Epidermal melanocyte (primary cell): ENCODE data around the gene GADL1.

Experiments
- DNase-seq: peaks from one replicate; pipeline ENCODE4 v3.0.0; 2011; ENCODE audit warnings: low spot score; ENCODE audit not compliant: insufficient read length

The GADL1 gene

DNA sequence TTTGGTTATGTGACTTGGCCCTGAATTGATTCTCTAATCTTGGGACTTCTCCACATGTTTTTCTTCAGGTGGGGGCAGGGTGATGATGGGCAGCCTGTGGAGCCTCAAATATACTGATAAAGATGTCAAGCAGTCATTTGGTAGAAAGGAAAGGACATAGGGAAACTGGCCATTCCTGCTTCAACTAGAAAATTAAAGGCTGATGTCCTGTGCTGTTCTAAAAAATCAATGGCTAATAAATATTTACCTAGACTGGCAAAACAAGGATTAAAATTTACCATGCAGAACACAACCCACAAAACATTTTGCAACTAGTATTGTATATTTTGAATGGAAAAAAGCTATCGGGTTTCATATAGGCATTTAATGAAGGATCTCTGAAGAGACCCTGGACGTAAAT is 133.7 kb downstream of the GADL1 start:
- no peak for DNase-seq

DNA sequence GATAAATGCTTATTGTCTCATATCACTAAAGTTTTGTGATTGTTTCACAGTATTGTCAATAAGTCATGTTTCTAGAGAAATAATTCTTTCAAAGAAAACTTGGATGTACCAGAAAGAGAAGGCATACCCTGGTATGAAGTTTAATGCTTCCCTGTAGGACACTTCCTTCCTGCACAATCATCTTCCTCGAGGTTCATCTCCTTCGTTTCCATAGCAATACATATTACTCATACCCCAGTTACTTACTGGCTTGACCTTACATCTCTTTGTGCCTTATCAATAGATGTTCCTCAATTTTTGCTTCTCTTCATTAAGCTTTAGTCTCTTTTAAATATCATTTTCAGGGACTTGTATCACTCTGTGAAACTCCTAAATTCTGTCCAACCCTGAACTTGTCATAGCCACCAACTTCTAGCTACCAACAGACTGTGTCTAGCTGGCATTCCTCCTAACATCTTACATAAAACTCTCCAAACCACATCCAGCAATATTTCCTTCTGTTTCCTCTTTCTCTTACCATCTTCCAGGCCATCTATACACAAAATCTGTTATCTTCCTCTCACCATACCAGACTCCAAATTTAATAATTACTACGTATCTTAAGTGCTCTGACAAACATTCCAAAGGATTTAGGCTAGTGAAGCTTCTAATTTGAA is 134.3 kb downstream of the GADL1 start:
- no peak for DNase-seq

DNA sequence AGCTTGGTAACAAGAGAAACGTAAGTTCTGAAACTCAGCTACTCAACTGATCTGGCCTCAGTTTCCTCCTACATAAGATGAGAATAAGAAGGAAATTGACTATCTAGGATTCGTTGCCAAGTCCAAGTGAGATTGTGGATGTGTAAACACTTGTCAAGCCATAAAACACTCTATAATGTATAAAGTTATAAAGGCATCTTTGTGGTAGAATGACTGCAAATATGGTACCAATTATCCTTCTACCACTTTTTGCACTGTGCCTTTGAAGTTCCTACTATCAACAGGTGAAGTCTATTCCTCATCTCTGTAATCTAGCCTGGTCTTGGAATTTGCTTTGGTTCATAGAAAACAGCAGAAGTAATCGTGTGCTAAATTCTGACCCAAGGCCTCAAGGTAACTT is 138.2 kb downstream of the GADL1 start:
- DNase-seq, result no peak

DNA sequence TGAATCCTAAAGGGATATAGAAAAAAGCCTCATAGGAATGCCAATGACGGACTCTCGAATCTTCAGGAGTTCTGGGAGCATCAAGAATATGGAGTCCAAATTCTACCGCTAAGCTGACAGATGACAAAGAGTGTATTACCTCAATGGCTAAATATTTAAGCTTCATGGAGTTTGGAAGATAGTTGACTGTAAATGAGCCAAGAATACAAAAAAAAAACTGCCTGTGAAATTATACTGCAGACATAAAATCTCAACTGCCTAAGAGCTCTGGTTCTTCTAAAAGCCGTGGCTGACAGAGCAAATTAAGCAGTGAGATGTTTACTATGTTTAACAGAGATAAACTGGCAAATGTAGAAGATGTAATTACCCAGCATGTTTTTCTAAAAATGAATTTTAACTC is 140.0 kb downstream of the GADL1 start:
- no peak for DNase-seq

DNA sequence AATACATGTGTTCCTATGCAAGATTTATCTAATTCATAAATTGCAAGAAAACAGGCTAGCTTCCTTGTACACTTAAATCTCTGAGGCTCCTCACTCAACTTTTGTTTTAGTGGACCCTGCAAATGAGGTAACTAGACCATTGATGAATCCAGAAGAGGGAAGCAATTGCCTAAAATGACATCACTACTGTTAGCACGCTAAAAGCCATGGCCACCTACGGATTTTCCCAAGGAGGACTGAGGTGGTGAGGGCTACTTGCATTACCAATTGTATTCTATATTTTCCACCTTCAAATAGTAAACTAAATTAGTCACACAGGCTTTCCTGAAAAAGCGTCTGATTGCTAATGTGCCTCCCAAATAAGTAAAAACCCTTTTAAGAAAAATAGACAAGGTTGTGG is 140.7 kb downstream of the GADL1 start:
- no peak for DNase-seq

DNA sequence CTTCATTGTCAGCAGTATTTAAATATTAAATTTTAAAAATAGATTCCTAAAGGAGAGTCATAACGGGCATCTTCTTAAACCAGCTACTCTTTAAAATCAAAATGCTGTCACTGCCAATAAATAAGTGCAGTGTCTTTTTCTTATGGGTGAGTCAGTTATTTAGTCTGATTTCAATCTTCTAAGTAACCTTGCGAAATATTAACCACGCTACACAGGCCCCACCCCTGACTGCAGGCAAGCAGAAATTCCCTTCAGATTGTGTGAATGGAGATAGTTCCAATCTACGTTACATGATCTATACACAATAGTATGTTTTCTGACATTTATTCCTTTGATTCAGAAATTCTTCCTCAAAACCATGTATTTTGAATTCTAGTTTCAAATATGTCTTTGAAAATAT is 141.5 kb downstream of the GADL1 start:
- DNase-seq, result no peak

DNA sequence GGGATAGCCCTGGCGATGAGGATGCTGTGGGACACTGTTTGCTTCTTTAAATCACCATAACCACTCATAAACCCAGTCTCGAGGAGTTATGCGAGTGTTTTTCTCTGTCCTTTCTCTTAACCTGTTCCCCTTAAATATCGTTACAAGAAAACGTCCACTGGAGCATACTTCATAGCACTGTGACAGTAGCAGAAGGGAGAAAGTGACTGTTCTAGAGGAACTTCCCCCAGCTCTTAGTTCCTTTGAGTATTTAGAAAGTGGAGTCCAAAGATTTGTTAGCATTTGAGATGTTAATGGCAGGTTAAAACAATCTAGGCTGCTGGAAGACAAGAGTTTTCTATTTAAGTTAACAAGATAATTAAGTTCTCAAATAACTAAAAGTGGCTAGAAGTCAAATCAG is 142.0 kb downstream of the GADL1 start:
- no peak for DNase-seq

DNA sequence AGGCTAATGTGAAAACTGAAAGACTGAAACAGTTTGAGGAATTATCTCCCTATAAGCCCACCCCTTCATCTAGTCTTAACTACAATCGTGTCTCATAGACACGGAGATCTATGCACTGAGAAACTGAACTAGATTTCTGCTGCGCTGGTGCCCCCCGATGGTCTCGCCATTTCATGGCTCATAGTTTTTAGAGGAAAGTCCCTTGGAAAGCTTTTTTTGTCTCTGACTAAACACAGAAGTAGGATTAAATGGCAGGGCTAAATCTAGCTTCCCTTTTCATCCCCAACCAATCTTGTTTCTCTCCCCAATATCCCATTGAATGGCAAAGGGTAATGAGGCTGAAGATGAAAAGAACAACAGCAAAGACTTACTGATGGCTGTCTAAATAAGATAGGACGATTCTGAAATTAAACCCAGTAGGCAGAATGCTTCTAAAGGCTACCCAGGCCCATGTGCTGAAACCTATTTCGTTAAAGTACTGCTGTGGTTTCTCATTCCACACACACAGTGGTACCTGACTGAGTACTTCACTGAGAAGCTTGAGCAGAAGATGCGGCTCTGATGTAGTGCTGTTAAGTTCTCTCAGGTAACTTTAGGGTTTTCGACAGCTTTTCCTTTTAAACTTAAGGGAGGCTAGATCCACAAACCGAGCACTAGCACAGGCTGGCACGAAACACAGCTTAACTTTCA is 142.7 kb downstream of the GADL1 start:
- DNase-seq, result no peak

DNA sequence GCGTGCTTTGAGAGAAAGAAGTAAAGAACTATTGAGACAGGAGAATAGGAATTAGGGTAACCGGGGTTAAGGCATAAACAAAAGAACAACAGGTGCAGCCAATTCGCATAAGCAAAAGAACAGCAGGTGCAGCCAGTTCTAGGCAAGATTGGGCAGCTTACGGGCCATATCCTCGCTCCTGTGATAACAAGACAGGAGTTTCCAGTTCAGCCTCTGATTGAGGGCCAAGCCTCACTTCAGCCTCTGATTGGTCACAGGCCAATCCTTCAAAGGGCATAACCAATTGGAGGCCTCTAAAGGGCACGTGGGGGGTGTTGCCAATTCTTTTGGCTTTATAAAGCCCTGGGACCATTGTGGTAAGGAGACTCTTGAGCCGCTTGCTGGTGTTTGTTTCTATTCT is 143.5 kb downstream of the GADL1 start:
- DNase-seq, result no peak

DNA sequence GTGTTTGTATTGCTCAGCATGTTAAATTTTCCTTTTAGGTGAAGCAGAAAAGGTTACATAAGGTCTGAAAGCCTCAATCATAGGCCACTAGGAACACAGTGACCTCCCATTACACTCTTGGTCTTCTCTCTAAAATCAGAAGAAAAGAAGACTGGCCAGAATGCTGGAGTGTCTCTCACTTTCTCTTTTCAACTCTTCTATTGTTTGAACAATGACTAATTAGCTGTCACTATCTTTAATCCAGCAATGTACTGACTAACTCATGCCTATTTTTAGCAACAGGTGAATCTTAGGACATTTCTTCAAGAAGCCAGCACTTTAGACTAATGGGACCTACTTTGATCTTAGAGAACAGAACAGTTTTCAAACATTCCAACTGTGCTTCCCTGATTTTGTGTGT is 145.2 kb downstream of the GADL1 start:
- no peak for DNase-seq

DNA sequence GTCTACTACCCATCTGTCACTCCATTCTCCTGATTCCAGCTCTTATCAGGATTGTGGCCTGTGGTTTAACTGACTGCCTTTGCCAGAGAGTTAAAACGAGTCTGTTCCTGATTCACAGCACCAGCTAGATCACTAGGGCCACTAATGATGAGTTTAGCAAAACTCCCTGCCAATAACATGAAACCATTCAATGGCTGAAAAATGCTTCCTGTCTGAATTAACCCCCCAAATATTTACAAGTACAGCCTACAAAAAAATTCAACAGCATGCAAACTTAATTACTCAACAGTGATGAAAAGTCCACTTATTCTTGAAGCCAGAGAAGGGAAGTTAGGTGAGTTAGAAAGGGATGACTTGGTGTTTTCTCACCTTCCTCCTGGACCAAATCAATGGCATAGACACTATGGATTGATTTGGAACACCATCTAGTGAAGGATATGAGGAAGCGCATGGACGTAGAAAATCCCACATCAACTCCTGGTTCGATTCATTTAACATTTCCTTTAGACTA is 146.6 kb downstream of the GADL1 start:
- no peak for DNase-seq

DNA sequence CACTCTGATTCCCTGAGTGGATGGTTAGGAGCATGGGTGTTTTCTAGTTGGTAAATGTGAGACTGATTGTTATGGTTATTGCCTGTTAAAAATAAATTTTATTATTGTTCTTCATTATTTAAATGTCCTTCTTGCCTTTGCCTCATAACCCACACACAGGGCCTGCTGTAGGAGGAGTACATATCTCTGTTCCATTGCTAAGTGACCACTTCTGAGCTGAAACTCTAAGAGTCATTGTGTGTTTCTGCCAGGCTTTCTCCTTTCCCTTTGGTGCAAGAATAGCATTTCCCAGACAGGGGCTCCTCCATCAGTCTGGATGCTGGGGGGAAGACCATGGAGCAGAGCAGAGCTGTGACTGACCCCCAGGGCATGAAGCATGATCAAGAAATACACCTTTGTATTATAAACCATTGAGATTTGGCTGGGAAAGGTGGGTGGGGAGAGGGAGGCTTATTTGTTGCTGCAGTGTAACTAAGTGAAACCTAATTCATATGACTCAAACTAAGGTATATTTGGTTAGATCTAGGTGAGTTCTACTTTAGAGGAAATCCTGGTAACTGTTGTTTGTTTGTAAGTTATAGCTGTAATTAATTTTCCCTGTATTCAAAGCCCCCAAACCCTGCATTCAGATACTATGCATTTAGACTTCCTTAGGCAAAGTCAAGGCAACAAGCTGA is 150.7 kb downstream of the GADL1 start:
- no peak for DNase-seq

DNA sequence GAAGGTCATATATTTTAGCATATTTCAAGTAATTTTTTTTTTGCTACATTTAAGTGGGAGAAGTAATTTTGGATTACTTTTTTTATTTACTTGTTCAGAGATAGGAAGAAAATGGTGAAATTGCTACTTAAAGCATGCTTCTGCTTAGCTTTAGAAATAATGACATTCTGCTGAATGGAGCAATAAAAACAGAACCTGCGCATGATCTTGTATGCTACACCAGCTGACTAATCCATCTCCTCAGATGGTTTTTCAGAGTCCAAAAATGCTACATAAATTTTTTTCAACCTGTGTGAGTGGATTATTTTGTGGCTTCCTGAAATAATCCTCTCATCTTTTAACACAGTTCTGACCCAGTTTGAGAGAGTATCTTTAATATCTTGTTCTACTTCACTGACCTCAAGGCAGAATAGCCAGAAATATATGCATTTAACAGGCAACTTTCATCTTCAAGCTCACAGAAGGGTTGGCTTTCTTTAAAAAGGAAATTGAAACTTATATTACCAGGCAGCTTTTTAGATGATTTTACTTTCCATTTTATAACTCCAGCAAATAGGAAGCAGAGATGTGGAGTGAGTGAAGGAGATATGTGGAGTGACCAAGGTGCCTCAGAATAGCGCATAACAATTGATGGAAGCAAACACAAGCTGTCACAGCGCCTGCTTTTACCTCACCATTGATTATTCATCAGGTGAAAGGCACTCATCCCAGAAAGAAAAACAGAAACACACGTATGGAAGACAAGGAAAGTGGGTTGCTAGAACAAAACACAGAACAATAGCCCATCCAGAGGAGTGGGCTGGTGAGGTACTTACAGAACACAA is 151.5 kb downstream of the GADL1 start:
- no peak for DNase-seq

DNA sequence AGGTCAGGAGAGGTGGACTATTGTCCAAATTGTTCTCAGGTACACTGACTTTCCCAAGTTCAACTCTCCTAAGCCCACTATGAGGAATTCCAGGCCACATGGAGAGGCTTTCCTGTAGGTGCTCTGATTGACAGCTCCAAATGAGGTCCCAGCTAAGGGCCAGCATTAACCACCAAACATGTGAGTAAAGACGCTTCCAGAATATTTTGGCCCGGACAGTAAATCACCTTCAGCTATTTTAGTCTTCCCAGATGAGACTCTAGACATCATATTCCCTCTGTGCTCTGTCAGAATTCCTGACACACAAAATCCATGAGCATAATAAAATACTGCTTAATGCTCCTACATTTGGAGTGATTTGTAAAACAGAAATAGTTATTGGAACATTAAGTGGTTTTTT is 152.6 kb downstream of the GADL1 start:
- no peak for DNase-seq

DNA sequence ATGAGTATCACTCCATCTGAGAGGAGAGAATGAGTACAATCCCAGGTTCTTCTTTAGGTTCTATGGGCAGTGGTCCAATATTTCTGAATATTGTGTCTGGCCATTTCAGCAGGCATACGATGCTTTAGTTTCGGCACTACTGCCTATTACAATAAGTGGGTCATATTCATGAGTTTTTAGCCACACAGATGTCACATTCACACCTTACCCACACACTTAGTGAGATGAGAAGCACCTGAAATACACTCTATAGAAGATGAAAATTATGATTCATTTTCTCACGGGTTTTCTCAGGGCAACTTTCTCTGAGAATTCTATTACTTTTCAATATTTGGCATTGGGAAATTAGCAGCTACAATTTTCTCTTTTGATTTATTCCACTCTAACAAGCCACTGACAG is 155.9 kb downstream of the GADL1 start:
- DNase-seq, result no peak

DNA sequence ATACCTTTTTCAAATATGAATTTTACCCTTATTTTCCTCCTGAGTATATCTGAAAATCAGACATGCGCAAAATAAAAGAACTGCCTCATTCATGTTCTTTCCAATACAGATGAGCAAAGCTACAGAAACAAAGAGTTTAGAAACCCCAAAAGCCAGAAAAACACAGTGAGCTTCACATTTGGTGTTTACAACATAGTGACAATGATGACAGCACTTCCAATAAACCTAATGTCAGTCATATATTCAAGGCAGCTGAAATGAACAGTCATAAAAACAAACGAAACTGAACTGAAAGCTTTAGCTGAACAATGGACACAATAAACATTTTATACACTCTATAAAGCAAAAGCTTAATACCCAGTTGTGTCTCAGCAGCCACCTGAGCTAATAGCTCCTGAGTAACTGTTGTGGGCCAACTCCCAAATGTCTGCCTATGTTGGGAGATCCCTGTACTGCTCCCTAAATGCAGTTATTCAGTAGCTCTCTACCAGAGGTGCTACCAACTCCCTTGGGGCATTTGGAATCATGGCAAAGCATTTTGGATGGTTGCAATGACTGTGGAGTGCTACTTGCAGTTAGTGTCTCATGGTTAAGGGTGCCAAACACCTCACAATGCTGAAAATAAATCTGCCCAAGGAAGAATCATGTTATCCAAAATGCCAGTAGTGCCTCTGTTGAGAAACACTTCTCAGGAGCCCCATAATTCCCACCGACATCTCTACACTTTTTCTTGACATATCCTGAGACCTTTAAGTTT is 156.5 kb downstream of the GADL1 start:
- DNase-seq, result no peak

DNA sequence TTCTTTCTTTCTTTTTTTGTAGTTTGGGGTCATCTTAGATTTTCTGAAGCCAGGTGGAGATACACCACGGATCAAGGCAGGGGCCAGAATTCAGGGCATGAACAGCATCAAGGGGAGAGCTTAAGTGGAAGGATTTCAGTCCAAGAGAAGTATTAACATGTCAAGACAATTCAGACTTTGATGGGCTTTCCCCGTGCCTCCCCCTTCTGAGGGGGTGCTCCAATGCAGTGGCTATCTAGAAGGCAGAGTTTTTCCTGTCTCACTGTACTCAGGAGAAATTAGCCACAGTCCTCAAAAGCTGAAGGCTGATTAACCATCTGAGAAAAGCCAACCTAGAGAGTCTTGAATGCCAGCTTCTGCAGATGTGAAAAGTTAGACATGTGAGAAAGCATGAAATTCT is 160.8 kb downstream of the GADL1 start:
- no peak for DNase-seq

DNA sequence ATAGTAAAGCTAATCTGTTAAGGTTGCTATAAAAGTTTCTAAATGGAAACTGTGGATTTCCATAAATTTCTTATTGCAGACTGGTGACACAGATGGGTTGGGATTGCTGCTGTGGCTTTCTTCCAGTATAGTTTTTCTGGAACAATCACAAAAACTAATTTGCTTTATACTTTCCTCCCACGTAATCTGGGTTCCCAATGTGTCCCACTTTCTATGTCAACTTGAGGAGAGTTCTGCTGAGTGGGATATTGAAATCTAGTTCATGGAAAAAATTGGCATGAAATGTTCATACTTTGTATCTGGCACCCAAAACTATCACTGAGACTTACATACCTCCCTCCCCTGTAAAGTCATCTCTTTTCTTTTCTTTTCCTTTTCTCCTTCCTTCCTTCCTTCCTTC is 161.3 kb downstream of the GADL1 start:
- no peak for DNase-seq

DNA sequence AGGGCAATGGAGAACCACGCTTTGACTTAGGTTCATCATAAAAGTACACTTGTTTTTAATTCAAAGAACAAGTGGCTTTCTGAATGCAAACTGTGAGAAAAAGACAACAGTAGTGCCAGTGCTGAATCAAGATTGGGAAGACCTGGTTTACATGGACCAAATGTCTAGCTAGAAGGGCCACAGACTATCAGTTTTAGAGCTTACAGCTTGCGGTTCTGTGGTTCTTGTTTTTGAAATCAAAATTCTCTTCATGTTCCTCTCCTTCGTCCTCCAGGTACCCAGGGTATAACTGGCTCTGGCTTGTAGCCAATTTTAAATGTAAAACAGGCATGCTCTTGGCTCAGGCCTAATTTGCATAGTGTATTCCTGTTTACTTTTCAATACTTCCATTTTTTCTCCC is 163.5 kb downstream of the GADL1 start:
- no peak for DNase-seq

DNA sequence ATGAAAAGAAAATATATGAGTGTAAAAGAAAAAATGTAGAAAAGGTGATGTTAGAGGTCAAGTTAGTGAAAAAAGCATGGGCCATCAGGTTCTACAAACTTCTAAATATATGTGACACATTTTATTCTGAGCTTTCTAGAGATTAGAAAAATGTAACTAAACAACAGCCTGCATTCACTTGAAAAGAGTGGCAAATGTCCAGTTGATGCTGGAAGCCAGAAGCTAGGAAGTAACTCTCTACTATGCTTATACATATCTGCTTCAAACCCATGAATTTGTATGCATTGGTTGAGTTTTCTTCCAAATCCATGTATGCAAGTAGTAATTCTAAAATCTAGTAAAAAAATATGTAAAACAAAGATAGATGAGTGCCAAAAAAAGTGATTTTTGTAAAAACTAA is 164.5 kb downstream of the GADL1 start:
- no peak for DNase-seq

DNA sequence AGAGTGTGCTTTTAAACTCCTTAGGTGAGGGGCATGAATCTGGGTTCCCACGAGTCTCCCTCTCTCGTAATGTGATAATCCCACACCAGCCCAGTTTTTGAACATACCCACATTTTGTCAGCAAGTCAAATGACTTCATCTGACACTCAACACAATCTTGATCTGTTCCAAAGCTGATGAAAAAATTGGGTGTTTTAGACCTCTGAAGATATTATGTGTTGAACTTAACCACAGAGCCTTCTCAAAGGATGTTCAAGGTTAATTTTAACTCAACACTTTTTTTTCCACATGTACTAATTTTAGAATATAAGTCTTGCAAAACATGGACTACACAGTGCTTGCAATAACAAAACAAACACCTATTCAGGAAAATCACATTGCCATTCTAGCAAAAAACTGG is 164.9 kb downstream of the GADL1 start:
- DNase-seq, result no peak
